GM19452 (cell line): Measurements from ENCODE around the gene TNS2.

ENCODE experiments used
- ATAC-seq: cut with Tn5 transposase; IDR thresholded peaks from one replicate; pipeline ENCODE4 v1.9.1; 2021; ENCODE audit not compliant: unreplicated experiment

Gene TNS2

DNA sequence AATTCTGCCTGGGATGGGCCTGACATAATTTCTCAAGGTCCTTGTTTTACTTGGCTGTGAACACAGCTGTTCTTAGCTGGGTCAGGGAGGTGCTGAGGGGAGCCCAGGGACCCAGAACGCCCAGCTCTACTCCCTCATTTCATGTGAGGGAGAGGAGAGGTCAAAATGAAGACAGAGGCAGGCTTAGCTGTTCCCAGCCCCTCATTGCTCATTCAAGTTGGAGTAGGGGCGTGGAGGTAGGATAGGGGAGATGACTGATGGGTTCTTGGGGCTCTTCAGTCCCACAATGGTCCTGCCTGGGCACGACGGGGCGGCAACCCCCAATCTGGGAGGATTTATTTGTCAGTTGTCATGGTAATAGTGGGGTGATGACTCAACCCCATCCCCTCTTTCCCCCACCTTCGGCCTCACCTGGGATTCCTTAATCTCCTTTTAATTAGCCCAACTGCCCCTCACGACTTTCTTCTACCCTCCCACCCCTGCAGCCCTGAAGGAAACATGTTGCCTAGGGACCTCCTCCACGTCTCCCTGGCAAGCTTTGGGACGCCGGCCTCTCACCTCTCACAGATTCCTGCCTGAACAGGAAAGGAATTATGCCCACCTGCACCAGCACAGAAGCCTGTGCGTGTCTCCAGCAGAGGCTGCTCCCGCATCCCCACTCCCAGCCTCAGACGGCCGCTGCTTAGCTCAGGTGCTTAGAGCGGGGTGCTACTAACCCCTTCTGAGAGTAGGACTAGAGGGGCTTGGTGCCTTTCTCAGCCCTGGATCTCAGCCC is 19.1 kb downstream of the TNS2 start:
- ATAC-seq, result no peak

DNA sequence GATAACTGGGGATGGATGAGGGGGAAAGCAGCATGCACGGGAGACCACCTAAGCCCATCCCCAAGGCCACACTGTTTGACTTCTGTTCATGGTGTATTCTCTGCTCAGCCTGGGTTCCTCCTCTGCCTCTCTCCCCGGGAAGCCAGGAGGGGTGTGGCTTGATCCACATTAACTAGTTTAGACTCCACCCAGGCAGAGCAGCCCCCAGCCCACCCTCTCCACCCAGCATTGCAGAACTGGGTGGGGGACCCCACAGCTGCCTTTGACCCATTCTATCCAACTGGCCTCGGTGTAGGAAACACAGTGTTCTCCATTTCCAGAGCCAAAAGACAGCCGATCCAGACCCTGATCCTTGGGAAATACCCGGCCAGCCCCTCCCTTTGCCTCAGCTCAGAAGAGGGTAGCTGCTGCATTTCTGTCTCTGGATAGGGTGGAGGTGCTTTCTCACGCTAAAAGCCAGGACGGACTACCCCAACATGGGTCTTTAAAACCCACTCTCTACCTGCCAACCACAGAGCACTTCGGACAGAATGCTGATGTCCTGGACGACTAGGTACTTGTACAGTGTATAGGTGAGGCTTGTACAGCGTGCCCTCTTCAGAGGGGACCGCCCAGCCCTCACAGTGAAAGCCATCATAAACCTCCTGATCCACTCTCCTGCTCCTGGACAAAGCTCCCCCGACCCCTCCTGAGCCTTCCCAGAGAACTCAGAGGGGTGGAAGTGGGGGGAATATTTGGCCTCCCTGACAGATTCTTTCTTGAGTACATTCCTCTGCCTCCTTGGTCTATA is 20.0 kb downstream of the TNS2 start:
- ATAC-seq, result no peak

DNA sequence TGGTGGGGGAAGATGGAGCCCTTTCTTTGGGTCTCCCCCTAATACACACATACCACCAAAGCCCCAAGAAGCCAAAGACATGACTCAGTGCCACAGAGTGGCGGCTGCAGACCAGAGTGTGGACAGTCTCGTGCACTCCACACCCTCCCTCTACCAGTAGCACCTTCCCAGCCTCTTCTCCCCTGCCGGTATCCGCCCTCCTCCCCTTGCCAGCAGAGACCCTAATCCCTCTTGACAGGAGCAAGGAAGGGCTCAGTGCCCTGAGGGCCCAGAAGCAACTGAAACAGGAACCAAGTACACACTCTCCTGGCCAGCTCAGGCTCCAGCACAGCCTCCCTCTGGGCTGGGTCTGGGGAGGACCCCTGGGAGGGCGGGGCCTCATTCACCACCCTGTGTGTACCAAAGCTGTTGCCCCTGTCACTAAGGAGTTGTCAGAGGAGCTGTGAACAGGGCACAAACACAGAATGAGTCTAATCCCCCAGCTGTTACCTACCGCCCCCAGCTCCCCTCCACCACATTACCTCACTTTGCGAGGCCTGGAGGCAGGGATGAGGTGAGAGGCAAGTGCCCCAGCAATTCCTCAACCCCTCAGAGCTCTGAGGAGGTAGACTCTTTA is 21.1 kb downstream of the TNS2 start:
- ATAC-seq, result no peak

DNA sequence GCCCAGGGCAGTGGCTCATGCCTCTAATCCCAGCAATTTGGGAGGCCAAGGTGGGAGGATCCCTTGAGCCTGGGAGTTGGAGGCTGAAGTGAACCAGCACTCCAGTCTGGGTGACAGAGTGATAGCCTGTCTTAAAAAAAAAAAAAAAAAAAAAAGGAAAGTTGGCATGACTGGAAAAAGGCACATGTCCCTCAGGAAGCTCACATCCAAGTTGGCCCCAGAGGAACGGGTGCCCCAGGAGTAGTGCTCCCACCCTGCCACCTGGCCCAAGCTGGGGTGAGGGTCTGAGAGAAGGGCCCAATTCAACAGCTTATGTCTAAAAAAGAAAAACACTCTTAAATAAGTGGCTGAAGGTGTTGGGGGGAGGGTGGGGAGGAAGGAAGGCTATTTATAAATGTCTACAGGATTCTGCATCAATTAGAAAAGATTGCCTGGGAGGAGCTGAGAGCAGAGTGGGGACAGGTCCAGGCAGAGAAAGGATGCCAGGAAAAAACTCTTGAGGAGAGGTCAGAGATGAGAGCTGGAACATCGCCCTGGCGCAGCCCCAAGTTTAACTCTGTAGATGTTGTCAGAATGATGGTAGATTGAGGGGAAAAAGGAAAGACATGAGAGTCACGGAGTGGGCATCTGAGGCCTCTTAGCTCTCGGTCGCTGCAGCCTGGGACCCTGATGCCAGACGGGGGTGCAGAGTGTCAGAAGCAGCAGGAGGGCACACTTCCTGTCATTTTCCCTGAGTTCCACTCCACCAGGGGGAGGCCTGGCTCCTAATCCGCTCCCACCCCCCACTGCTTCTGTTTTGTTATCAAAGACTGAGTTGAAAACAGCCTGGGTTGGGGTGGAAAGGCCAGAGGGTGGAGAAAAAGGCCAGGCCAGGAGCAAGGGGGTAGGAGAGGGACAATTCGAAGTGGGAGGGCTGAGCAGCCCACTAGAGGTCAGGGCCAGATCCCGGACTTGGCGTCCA is 22.0 kb downstream of the TNS2 start:
- no peak for ATAC-seq

DNA sequence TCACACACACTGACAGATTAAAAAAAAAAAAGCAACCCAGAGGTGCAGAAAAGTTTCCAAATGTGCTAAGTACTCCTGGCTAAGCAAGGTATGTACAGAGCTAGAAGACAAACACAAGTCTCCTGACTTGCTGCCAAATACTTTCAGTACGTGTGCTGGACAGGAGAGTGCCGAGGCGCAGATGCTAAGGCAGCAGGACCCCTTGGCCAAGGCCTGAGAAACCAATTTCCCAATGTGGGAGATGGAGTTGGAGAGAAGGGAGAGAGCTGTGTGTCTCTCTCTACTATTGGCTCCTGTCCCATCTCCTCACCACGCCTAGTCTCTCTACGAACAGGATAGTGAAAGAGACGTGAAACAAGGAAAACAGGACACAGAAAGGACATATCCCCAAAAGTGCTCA is 24.0 kb downstream of the TNS2 start:
- no peak for ATAC-seq

DNA sequence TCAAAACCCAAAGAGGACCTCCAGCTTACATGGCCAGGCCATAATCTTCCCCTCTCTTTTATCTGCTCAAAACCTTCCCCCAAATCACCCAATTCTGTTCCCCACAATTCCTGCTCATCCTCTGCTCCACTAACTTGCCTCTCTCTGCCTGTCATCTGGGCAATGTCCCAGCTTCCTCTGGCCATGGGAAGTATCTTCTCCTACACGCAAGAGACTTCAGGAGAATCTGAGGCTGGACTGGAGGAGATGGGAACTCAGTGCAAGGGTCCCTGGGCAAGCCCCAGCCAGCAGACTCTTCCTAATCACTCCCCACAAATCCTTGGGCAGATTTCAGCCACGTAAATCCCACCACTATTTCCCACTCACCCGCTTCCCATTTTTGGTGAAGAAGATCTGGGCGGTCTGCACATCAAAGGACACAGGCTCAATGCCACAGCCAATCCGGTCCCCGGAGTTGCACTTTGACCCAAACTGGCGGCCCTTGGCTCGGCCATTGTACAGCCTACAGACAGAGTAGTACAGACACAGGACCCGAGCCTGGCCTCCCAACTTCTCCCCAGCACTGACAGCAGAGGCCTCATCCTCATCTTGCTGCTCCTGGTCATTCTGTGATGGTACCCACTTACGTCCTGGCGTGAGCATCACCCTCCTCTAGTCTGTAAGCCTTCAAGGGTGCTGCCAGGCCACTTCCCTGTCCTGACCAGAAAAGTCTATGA is 24.6 kb downstream of the TNS2 start:
- no peak for ATAC-seq

DNA sequence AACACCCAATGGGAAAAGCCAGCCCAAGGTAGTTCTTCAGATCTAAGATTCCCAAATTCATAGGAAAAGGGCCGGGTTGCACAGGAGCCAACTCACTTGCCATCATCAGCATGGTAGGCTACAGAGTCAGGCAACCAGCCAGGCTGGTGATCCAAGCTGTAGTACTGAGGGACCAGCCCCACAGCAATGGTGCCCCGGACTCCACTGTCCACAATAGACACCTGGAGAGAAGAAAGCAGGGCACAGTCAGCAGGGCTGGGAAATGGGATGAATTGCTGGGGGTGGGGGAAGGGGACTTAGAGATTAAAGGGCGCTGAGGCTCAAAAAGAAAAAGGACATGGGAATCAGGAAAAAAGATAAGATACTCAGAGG is 25.1 kb downstream of the TNS2 start:
- no peak for ATAC-seq

DNA sequence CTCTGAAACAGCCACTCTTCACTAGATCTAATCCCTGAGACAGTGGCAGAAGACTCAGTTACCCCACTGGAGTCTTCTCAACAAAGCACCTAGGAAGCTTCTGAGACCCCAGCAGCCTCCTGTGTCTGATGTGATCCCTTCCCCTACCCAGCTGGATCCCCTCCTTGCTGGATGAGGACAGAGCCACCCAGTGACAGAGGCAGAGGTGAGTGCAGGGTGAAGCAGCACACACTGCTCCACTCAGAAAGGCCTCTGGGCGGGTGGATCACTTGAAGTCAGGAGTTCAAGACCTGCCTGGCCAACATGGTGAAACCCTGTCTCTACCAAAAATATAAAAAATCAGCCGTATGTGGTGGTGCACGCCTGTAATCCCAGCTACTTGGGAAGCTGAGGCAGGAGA is 26.6 kb downstream of the TNS2 start:
- ATAC-seq, result no peak

DNA sequence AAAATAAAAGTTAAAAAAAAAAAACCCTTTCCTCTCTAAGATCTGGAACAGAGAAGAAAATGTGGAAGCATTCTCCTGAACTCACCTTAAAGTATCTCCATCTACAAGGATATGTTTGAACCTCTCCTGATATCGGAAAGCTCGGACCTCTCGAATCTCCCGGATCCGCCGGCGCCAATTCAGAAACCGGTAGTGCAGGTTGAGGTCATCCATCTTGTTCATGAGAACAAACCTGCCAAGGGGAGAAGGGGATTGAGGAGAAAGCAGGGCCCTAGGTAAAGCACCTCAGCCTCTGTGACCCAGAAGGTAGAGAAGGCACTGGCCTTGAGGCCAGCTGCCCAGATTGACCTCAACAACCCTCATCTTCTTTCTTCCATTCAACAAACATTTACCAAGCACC is 27.2 kb downstream of the TNS2 start:
- no peak for ATAC-seq

DNA sequence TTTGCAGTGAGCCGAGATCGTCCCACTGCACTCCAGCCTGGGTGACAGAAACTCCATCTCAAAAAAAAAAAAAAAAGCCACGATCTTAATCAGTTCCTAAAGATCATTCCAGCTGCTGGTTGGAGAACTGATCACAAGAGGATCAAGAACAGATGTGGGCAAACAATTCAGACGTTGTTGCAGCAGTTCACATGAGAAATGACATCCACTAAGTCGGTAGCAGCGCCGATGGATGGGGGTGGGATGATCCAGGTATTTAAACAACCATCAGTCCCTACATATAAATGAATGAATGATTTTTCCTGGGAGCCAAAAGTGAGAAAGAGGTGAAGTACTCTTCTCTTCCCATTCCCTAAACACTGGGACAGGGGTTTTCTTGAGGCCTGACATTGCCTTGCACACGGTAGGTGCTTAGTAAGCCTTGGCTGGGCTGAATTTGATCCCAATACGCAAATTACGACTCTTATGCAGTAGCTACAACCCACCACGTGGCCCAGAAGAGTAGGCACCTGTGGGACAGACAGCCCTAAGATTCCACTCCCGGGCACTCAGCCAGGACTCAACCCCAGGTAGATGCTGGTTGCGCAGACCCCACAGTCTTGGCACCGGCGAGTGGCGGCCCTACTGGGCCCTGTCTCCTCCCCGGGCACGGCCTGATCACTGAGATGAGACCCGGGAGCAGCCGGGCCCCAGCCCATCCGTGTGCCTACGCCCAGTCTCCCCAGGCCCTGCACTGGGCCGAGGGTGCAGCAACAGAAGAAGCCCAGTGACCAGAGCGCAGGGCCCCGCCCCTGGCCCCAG is 28.8 kb downstream of the TNS2 start:
- peak; percentile 44 for ATAC-seq

DNA sequence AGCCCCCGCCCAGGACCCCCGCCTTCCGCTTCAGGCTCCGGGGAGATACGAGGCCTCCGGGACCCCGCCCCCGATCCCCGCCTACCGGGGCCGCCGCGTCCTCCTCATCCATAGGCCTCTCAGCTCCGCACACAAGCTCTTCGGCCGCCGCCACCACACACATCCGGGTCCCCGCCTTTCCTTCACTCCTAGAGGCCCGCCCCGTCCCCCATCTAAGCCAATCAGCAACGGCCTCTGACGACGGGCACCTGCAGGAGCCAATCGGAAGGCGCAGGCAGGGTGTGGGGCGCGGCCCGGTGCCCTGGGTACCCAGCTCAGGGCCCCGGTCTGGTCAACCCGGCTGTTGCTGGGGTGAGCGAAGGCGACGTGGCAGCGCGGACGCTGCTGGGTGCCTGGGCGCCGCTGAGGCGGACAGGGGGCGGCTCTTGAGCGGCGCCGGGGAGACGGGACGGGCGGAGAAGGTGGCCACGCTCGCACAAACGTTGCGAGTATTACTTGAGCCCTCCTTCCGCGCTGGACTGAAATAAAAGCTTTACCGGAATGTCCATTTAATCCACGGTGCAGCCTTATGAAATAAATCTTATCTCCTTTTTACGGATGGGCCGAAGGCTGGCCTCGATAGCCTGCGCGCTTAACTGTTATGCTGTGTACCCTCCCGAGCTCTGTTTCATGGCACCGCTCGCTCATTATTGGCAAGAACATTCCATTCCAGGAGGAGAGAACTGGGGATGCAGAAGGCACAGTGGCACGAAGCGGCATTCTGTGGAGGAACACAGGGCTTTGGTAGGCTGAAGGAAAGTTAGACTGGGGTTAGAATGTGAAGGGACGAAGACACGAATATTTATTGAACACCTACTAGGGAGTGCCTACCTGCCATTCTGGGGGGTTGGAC is 29.6 kb downstream of the TNS2 start, which contains the start of gene SPRYD3:
TSS of gene SPRYD3 (minus strand) at position 165 of the 892 bp plus-strand sequence. CDS start at position 108, 57 bp downstream.
- ATAC-seq, result peak; percentile 96

DNA sequence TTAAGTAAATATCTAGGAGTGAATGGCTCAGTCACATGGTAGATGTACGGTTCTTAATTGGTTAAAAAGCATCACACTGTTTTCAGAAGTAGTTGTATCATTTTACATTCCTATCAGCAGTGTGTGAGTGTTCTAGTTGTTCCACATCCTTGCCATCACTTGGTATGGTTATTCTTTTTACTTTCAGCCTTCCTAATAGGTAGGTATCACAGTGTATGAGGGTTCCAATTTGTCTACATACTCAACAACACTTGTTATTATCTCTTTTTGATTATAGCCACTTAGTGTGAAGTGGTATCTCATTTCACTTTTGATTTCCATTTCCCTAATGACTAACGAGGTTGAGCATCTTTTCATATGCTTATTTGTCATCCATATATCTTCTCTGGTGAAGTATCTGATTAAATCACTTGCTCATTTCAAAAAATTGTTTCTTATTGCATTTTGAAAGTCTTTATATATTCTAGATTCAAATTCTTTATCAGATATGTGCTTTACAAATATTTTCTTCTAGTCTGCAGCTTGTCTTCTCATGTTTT is 32.8 kb downstream of the TNS2 start:
- ATAC-seq, result no peak

DNA sequence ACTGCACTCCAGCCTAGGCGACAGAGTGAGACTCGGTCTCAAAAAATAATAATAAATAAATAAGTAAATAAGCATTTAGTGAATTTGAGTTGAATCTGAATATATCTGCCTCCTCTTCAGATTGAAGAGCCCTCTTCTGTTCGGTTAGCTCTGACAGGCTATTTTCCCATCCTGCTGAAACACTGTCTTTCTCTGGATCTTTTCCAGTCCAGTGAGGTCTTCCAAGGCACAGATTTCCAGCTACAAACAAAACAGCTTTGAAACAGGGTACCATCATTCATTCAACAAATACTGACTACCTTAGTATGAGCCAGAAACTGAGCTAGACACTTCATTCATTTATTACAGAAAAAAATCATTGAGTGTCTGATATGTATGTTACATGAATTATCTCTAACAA is 36.5 kb downstream of the TNS2 start:
- no peak for ATAC-seq

DNA sequence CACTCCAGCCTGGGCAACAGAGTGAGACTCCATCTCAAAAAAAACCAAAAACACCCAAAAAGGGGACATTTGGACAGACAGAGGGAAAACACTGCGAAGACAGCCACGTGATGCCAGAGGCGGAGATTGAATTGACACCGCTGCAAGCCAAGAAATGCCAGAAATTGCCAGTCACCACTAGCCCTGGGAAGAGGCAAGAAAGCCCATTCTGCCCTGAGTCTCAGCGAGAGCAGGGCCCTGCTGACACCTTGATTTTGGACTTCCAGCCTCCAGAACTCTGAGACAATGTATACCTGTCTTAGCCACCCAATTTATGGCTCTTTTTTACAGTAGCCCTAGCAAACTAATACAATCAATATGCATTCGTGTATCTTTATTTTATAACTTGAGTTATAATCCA is 40.2 kb downstream of the TNS2 start:
- no peak for ATAC-seq

DNA sequence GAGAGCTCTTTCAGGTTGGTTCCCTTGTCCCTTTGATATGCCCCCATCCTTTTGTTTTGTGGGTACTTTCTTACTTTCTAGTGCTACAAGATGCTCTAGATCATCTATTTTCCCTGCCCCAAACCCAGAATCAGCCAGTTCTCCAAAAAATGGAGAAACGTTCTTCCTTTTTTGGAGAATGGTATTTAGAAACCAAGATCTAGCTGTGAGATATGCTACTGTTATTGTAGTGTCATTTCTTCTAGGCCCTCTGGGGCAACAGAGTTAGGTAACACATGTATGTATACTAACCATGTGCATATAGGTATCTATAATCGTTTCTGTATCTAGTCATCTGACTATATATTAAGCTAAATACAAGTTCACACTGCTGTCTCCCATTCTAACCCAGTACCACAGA is 40.7 kb downstream of the TNS2 start:
- no peak for ATAC-seq

DNA sequence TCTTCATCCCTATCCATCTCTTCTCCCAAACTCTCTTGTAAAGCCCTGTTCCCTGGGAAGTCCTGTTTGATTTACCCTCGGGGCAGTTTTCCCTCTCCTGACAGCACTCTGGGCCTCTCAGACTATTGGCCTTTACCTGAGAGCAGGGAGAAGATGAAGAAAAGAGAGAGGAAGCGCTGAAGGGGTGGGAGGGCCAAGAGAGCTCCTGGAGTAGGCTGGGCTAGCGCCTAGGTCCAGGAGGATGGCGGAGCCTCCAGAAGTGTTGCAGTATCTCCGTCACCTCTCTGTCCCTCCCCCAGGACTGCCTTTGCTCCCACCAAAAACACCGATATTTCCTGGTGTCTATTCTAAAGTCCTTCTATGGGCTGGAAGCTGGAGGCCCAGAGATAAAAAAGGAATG is 41.9 kb downstream of the TNS2 start:
- no peak for ATAC-seq

DNA sequence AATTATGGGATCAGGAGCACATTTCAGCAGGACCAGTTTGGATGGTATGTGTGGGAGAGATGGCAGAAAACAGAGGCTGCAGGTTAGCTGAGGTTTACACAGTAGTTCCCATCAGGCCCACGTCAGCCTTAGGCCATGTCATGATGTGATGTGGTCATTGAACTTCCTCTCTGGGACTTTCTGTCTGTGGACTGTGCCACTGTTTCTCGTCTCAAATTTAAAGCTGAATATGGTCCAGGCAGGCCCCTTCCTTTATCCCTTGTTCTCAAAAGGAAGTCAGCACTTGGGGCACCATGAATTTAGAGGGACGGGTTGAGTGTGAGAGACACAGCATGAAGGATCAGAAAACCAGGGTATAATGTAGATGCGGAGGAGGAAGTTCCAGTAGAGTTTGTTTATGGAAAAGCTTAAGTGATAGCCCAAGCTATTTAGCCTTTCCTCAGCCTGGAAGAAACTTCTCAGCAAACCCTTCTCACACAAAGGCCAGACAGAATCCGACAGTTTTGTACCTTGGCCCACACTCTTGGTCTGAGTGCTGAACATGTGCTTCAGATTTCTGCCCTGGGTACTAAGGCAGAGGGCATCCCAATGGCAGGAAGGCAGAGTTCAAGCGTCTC is 44.0 kb downstream of the TNS2 start:
- no peak for ATAC-seq

DNA sequence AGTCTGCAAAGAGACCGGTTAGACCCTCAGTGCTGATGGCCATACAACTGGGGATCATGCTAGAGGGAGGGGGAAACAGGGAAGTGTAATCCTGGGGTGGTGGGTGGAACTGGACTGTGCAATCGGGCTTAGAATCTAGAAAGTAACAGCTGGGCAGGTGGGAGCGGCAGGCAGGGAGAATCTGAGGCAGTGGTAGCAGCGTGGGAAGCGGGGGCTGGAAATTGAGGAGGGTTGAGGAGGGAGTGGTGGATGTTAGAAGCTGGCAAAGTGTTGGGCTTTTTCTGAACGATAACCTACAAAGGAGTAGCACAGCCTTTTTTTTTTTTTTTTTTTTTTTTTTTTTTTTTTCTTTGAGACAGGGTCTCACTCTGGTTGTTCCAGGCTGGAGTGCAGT is 44.5 kb downstream of the TNS2 start:
- no peak for ATAC-seq
